Uterus (tissue), 2 donors: ENCODE data around the gene RPS3.

ENCODE experiments used
- POLR2A ChIP-seq, 2 donors: fragments of 450-650 bp; IDR thresholded peaks; one replicate each; pipeline ENCODE4 v1.6.1; 2016; ENCODE audit warnings: antibody characterized with exemption in 2 of 2, mild to moderate bottlenecking in 1 of 2, moderate library complexity in 1 of 2
- TF ChIP-seq, protein P1 (sequence below), 4 experiments: fragments of 200-600 bp in 2 of 4; fragments of 450-650 bp in 2 of 4; sonication (generic) in 2 of 4; IDR thresholded peaks; one replicate each; pipeline ENCODE4 v1.5.1; 2016 to 2019; ENCODE audit warnings: antibody characterized with exemption in 4 of 4, mild to moderate bottlenecking in 2 of 4, moderate library complexity in 1 of 4

DNA sequence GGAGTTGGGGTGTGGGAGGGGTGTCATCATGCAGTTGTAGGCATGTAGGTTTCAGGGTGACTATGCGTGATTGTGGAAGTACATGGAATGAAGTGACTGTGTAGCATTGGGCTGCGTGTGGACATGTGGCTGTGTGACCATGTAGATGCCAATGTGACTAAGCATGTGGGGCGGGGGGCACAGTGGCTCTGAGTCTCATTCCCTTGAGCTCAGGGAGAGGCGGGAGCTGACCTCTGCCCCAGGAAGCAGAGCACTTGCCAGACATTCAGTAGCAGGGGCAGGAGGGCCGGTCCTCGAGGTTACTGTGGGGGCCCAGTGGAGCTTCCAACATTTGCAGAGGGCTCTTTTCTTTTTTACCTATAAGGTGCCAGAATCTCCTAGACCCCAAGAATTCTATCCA lies 34.1 kb downstream of the RPS3 start:
- TF ChIP-seq, protein P1, sequence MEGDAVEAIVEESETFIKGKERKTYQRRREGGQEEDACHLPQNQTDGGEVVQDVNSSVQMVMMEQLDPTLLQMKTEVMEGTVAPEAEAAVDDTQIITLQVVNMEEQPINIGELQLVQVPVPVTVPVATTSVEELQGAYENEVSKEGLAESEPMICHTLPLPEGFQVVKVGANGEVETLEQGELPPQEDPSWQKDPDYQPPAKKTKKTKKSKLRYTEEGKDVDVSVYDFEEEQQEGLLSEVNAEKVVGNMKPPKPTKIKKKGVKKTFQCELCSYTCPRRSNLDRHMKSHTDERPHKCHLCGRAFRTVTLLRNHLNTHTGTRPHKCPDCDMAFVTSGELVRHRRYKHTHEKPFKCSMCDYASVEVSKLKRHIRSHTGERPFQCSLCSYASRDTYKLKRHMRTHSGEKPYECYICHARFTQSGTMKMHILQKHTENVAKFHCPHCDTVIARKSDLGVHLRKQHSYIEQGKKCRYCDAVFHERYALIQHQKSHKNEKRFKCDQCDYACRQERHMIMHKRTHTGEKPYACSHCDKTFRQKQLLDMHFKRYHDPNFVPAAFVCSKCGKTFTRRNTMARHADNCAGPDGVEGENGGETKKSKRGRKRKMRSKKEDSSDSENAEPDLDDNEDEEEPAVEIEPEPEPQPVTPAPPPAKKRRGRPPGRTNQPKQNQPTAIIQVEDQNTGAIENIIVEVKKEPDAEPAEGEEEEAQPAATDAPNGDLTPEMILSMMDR (IDR thresholded peaks at IDR 0.05): no peak
- no peak for TF ChIP-seq POLR2A (IDR thresholded peaks at IDR 0.05)
